ENCODE data around the gene PIK3CG. TPM values are rescaled to one million over a fixed set of nuclear protein-coding genes. Genes with fewer than 3 reads are reported as not detected.

The PIK3CG gene
- total RNA-seq, 1 experiment from 2014 or later: 0.13 TPM

GRCh38 chr7:106866298-106867281 lies 1.5 kb downstream of the PIK3CG start:
- no peak for TF ChIP-seq CTCF (IDR thresholded peaks at IDR 0.05)
- TF ChIP-seq SIN3A (IDR thresholded peaks at IDR 0.05; ENCODE audit: borderline replicate concordance, insufficient read depth, low read depth, low read length): no peak
- TF ChIP-seq REST (IDR thresholded peaks at IDR 0.05; ENCODE audit: insufficient read depth in 1 of 2, low read depth in 2 of 2, low read length in 1 of 2): no peak
- no peak for TF ChIP-seq POLR2AphosphoS5 (IDR thresholded peaks at IDR 0.05; ENCODE audit: low read depth, low read length)
- no peak for TF ChIP-seq TCF7L2 (IDR thresholded peaks at IDR 0.05; ENCODE audit: low read depth, low read length)
- H3K4me1 ChIP-seq (ENCODE audit: control insufficient read depth, insufficient read depth, low read length): no peaks in the 10 kb centered on the region
- ChIA-PET CTCF (no interaction called here), POLR2A (no interaction called here)
- no peaks in the 10 kb centered on the region for H3K36me3 ChIP-seq (ENCODE audit: control insufficient read depth, insufficient read depth, low read length)
- no peaks in the 10 kb centered on the region for H3K9me3 ChIP-seq (ENCODE audit: control insufficient read depth, insufficient read depth, low read depth, low read length)
- in situ Hi-C loops (cut with HindIII; ENCODE audit: low pct_unique_long_range_greater_than_20kb, low sequenced_read_pairs) (no loop called here), intact Hi-C loops (cut with micrococcal nuclease; ENCODE audit: unreplicated experiment) (no loop called here)
- H3K4me3 ChIP-seq (ENCODE audit: low read depth in 2 of 2, low read length in 2 of 2): no peak overlapping the region
- H3K27me3 ChIP-seq (ENCODE audit: control insufficient read depth, insufficient read depth, low read length): peaks cover 8% of the 10 kb centered on the region
- ATAC-seq (no peak), DNase-seq (ENCODE audit: low read depth, low spot score) (no peak)
- H3K27ac ChIP-seq (ENCODE audit: low read length): no peak overlapping the region
- BruUV-seq (replicated peaks): no TSS peak

- in situ Hi-C loops (cut with HindIII; ENCODE audit: low pct_unique_long_range_greater_than_20kb, low sequenced_read_pairs) (no loop called here), intact Hi-C loops (cut with micrococcal nuclease; ENCODE audit: unreplicated experiment) (no loop called here)
- H3K4me3 ChIP-seq (ENCODE audit: low read depth in 2 of 2, low read length in 2 of 2): no peak overlapping the region
- ChIA-PET POLR2A (no interaction called here), CTCF (no interaction called here)
- no peaks in the 10 kb centered on the region for H3K4me1 ChIP-seq (ENCODE audit: control insufficient read depth, insufficient read depth, low read length)
- no peak for TF ChIP-seq TCF7L2 (IDR thresholded peaks at IDR 0.05; ENCODE audit: low read depth, low read length)
- no peak for TF ChIP-seq REST (IDR thresholded peaks at IDR 0.05; ENCODE audit: insufficient read depth in 1 of 2, low read depth in 2 of 2, low read length in 1 of 2)
- no peak for TF ChIP-seq CTCF (IDR thresholded peaks at IDR 0.05)
- TF ChIP-seq POLR2AphosphoS5 (IDR thresholded peaks at IDR 0.05; ENCODE audit: low read depth, low read length): no peak
- TF ChIP-seq SIN3A (IDR thresholded peaks at IDR 0.05; ENCODE audit: borderline replicate concordance, insufficient read depth, low read depth, low read length): no peak
- DNase-seq (ENCODE audit: low read depth, low spot score) (no peak), ATAC-seq (no peak)
- BruUV-seq (replicated peaks): no TSS peak
- no peak overlapping the region for H3K27ac ChIP-seq (ENCODE audit: low read length)
- peaks cover 8% of the 10 kb centered on the region for H3K27me3 ChIP-seq (ENCODE audit: control insufficient read depth, insufficient read depth, low read length)
- H3K36me3 ChIP-seq (ENCODE audit: control insufficient read depth, insufficient read depth, low read length): no peaks in the 10 kb centered on the region
- no peaks in the 10 kb centered on the region for H3K9me3 ChIP-seq (ENCODE audit: control insufficient read depth, insufficient read depth, low read depth, low read length)
Observed at GRCh38 chr7:106867641-106868351, 2.7 kb downstream of the PIK3CG start.
